Measurements from ENCODE around the gene RAD51C.

RAD51C gene

DNA sequence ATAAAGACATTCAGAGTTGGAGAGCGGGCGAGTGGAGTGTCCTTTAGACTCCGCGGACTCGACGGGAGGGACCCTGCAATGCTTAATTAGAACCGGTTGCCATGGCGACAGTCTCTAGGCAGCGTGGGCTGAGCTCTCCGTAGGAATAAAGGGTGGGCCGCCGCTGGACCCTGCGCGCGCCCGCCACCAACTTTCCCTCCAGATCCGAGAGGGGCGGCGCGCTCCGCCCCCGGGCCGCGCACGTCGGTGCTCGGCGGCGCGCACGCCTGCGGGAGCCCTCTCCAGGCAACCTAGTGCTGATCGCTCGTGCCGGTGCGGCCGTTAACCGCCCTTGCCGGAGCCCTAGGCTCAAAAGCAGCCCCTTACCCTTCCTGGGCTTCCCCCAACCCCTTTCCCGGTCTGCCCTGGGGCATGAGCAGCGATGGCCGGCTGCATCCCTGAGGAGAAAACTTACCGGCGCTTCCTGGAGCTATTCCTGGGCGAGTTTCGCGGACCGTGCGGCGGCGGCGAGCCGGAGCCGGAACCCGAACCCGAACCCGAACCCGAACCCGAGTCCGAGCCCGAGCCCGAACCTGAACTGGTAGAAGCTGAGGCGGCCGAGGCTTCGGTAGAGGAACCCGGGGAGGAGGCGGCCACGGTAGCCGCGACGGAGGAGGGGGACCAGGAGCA, 63.3 kb downstream of the RAD51C start, which contains the start of gene PPM1E:
PPM1E (plus strand) TSS at position 278 of the 669 bp plus-strand sequence.
- TF ChIP-seq GATA2 (IDR thresholded peaks at IDR 0.05; ENCODE audit: low read depth, low read length) (no peak), GATA3 (IDR thresholded peaks at IDR 0.05; ENCODE audit: low read depth, low read length) (no peak)

DNA sequence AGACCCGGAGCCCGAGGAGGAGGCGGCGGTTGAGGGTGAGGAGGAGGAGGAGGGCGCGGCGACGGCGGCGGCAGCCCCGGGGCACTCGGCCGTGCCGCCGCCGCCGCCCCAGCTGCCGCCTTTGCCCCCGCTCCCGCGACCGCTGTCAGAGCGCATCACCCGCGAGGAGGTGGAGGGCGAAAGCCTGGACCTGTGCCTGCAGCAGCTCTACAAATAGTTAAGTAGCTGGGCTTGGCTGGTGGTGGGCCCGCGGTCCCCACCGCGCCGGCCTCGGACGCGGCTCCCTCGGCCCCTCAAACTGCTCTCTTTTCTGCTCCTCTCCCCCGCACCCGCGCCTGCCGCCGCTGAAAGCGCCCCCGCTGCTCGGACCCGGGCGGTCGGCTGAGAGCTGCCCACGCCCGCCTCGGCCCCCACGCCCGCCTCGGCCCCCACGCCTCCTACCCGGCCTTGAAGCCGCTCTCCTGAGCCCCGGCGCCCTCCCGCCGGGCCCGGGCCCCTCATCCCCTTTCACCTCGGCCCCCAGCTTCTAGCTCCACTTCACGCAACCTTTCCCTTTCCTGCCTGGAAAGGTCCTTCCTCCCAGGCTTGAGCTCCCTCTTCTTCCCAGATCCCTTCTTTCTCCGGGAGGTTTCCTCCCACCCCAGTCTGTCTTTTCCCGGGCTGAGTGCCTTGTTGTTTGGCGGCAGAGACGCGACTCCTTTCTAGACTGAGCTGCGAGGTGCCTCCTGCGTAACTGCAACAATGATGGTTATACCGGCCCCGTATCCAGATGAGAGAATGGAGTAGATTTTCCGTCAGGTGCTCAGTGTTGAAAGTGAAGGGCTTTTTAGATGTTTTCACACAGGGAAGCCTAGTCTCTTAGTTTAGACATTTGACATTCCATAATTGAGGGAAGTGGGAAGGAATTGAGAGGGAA, 64.1 kb downstream of the RAD51C start:
- TF ChIP-seq GATA2 (IDR thresholded peaks at IDR 0.05; ENCODE audit: low read depth, low read length) (no peak; the same call in 1 of the 2 replicates), GATA3 (IDR thresholded peaks at IDR 0.05; ENCODE audit: low read depth, low read length) (no peak)

DNA sequence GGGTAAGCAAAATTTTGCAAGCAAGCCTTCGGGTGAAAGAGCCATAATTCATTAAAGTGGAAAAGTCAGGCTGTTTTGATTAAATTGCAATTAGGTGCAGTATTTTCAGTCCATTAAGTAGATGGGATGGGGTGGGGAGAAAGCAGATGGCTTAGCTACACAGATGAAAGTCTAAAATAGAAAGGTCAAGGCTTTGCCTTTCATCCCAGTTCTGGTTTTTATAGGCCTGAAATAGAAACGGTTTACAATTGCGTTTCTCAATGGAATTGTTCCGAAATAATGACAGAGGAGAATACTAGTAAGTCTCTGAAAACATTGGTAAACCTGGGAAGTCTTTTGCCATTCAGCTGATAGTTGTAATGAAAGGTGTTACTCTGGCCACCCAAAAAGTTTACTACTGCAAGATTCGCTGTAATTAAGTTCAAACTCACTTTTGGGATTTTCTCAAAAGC, 64.8 kb downstream of the RAD51C start:
- TF ChIP-seq GATA2 (IDR thresholded peaks at IDR 0.05; ENCODE audit: low read depth, low read length) (no peak), GATA3 (IDR thresholded peaks at IDR 0.05; ENCODE audit: low read depth, low read length) (no peak)

DNA sequence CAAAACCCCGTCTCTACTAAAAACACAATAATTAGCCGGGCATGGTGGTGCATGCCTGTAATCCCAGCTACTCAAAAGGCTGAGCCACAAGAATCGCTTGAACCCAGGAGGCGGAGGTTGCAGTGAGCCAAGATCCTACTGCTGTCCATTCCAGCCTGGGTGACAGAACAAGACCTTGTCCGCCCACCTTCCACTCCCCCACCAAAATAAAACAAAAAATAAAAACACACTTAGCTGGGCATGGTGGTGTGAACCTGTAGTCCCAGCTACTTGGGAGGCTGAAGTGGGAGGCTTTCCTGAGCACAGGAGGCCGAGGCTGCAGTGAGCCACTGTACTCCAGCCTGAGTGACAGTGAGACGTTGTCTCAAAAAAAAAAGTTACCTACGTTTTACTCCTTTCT, 66.5 kb downstream of the RAD51C start:
- TF ChIP-seq GATA2 (IDR thresholded peaks at IDR 0.05; ENCODE audit: low read depth, low read length) = no peak
- TF ChIP-seq GATA3 (IDR thresholded peaks at IDR 0.05; ENCODE audit: low read depth, low read length) = no peak

DNA sequence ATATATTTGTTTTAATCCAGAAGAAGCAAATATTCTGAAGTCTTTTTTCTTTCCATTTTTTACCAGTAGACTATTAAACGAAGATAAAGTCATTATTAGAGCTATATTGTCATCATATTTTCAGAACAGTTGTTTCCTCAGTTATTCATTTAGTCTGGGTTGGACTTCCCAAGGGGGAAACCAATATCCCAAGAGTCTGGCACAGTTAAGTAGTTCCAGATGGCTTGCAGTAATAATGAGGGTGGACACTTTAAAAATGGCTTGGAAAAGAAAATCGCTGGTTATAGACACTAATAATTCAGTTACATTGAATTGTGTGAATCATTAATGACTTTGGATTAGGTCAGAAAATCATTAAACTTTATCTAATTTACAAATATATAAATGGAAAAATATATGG, 67.1 kb downstream of the RAD51C start:
- TF ChIP-seq GATA2 (IDR thresholded peaks at IDR 0.05; ENCODE audit: low read depth, low read length) = no peak

DNA sequence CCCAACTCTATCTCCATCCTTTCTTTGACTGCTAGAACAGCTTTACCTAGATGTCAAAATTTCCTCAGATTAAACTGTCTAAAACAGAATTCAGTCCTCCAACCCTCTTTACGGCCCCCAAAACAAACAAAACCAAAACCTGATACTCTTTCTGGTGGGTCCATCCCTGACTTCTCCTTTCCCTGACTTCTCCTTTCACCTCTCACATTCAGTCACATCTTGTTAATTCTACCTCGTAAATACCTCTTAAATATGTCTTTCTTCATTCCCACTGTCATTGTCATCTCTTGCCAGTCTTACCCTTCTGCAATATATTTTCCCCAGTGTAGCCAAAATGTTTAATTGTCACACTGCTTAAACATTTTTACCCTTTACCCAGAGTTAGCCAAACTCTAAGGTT, 67.8 kb downstream of the RAD51C start:
- no peak for TF ChIP-seq GATA3 (IDR thresholded peaks at IDR 0.05; ENCODE audit: low read depth, low read length)
- no peak for TF ChIP-seq GATA2 (IDR thresholded peaks at IDR 0.05; ENCODE audit: low read depth, low read length)

DNA sequence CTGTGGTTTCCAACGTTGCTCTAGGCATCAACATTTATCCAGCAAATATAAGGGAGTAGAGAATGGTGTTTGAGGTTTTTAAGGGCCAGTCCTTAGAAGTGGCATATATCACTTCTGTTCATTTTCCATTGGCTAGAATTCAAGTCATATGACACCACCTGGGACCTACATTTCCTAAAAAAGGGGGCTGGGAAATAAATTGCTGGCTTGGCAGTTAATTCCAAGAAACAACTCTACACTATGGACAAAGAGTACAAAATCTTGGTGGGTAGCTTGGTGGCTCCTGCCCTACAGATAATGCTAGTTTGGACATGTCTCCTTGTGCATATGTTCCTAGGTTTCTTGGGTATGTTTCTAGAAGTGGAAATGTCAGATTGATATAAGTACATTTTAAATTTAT, 70.9 kb downstream of the RAD51C start:
- TF ChIP-seq GATA3 (IDR thresholded peaks at IDR 0.05; ENCODE audit: low read depth, low read length) = no peak
- TF ChIP-seq GATA2 (IDR thresholded peaks at IDR 0.05; ENCODE audit: low read depth, low read length) = no peak

DNA sequence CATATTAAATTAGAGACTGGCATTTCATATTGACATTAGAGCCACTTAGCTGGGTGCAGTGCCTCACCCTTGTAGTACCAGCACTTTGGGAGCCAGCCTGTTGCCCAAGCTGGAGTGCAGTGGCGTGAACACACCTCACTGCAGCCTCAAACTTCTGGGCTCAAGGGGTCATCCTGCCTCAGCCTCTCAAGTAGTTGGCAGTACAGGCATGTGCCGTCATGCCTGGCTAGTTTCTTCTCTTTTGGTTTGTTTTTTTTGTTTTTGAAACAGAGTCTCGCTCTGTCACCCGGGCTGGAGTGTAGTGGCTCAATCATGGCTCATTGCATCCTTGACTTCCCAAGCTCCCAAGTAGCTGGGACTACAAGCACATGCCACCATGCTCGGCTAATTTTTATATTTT, 72.0 kb downstream of the RAD51C start:
- TF ChIP-seq GATA2 (IDR thresholded peaks at IDR 0.05; ENCODE audit: low read depth, low read length) (no peak), GATA3 (IDR thresholded peaks at IDR 0.05; ENCODE audit: low read depth, low read length) (no peak)

DNA sequence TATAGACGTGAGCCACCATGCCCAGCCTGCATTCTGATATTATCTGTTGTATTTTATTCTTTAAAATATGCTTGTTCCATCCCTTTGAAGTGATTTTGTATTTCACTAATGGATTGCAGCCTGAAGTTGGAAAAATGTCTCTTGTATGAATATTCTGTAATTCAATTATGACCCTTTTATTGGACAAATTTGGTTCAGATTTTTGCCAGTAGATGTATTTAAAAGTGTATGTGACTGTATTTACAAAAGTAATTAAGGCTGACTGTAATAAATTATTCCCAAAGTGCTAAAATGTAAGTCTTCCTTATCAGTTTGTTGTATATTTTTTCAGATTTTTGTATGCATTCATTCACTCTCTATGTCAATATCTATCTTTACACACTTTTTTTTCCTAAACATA, 87.0 kb downstream of the RAD51C start:
- TF ChIP-seq GATA2 (IDR thresholded peaks at IDR 0.05; ENCODE audit: low read depth, low read length) (no peak; the same call in none of the 2 replicates), GATA3 (IDR thresholded peaks at IDR 0.05; ENCODE audit: low read depth, low read length) (no peak)

DNA sequence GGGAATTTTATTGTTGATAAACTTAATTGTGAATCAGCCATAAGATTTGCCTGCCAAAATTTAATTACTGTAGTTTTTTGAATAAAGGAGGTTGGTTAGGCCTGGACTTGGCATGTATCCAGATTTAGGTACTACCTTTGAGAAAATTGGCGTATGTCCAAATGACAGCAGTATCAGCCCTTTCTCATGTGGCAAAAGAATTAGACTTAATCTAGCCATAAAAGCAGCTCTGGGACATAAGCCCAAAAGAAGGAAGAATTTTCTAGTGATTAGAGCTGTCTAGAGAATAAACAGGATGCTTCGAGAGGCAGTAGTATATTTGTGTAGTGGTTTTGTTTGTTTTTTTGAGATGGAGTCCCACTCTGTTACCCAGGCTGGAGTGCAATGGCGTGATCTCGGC, 91.0 kb downstream of the RAD51C start:
- TF ChIP-seq GATA3 (IDR thresholded peaks at IDR 0.05; ENCODE audit: low read depth, low read length) (no peak), GATA2 (IDR thresholded peaks at IDR 0.05; ENCODE audit: low read depth, low read length) (no peak; the same call in 1 of the 2 replicates)

DNA sequence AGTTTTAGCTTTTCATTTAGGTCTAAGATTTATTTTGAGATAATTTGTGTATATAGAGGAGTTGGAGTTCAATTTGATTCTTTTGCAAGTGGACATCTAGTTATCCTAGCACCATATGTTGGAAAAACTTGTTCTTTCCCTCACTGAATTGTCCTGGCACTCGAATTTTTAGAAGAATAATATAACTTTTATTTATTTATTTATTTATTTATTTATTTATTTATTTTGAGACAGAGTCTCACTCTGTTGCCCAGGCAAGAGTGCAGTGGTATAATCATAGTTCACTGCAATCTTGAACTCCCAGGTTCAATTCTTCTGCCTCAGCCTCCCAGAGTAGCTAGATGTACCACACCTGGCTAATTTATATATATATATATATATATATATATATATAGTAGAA, 92.7 kb downstream of the RAD51C start:
- TF ChIP-seq GATA3 (IDR thresholded peaks at IDR 0.05; ENCODE audit: low read depth, low read length) (no peak), GATA2 (IDR thresholded peaks at IDR 0.05; ENCODE audit: low read depth, low read length) (no peak)

Data from SH-SY5Y (cell line).